GM12878 (cell line): ENCODE data around the gene PAX5. TPM values are rescaled to one million over a fixed set of nuclear protein-coding genes. Genes with fewer than 3 reads are reported as not detected.

ENCODE experiments used
- ATF7 ChIP-seq: fragments of 450-650 bp; IDR thresholded peaks from 2 replicates; pipeline ENCODE4 v1.6.1; 2016; ENCODE audit warnings: low read depth, mild to moderate bottlenecking
- BHLHE40 ChIP-seq, 2 experiments: fragments of 450-650 bp in 1 of 2; IDR thresholded peaks; 2 replicates each; pipeline ENCODE4 v1.6.1; 2011 to 2017; ENCODE audit warnings: low read depth in 2 of 2, borderline replicate concordance in 1 of 2, improper control_type of control experiment in 1 of 2, low read length in 1 of 2, mild to moderate bottlenecking in 1 of 2
- BMI1 ChIP-seq: fragments of 450-650 bp; IDR thresholded peaks from 2 replicates; pipeline ENCODE4 v1.6.1; 2016; ENCODE audit warnings: mild to moderate bottlenecking, moderate library complexity, borderline replicate concordance
- EED ChIP-seq: sonication (generic); IDR thresholded peaks from 2 replicates; pipeline ENCODE4 v1.6.1; 2016; ENCODE audit warnings: antibody characterized with exemption, low read depth
- HCFC1 ChIP-seq: fragments of 150-350 bp; IDR thresholded peaks from 2 replicates; pipeline ENCODE4 v1.6.1; 2014; ENCODE audit warnings: low read length
- HDGF ChIP-seq: fragments of 450-650 bp; IDR thresholded peaks from 2 replicates; pipeline ENCODE4 v1.6.1; 2016; ENCODE audit warnings: antibody characterized with exemption
- IRF3 ChIP-seq: fragments of 450-650 bp; IDR thresholded peaks from 2 replicates; pipeline ENCODE4 v1.6.1; 2014; ENCODE audit warnings: mild to moderate bottlenecking
- IRF4 ChIP-seq: IDR thresholded peaks from 2 replicates; pipeline ENCODE4 v1.6.1; 2011; ENCODE audit warnings: low read depth, low read length
- NFIC ChIP-seq: IDR thresholded peaks from 2 replicates; pipeline ENCODE4 v1.6.1; 2012; ENCODE audit warnings: low read depth, mild to moderate bottlenecking, inconsistent platforms, low read length, moderate library complexity
- NR2F1 ChIP-seq: fragments of 450-650 bp; conservative IDR thresholded peaks from 2 replicates; pipeline ENCODE4 v1.6.1; 2017; ENCODE audit warnings: mild to moderate bottlenecking
- PAX5 ChIP-seq: IDR thresholded peaks from 2 replicates; pipeline ENCODE4 v1.6.1; 2011; ENCODE audit warnings: low read depth, low read length, borderline replicate concordance
- PAX8 ChIP-seq: fragments of 450-650 bp; IDR thresholded peaks from 2 replicates; pipeline ENCODE4 v1.6.1; 2017; ENCODE audit warnings: mild to moderate bottlenecking, moderate library complexity
- PML ChIP-seq: IDR thresholded peaks from 2 replicates; pipeline ENCODE4 v1.6.1; 2012; ENCODE audit warnings: low read length, inconsistent platforms
- POLR2A ChIP-seq: IDR thresholded peaks from 2 replicates; pipeline ENCODE4 v1.6.1; 2011; ENCODE audit warnings: low read depth, mild to moderate bottlenecking, low read length
- RAD51 ChIP-seq: fragments of 450-650 bp; IDR thresholded peaks from 2 replicates; pipeline ENCODE4 v1.6.1; 2016; ENCODE audit warnings: moderate library complexity, mild to moderate bottlenecking, inconsistent platforms
- RB1 ChIP-seq: fragments of 450-650 bp; formaldehyde crosslinking; IDR thresholded peaks from 2 replicates; pipeline ENCODE4 v1.6.1; 2017; ENCODE audit warnings: mild to moderate bottlenecking, borderline replicate concordance
- SMARCA5 ChIP-seq: fragments of 450-650 bp; IDR thresholded peaks from 2 replicates; pipeline ENCODE4 v1.6.1; 2017; ENCODE audit warnings: mild to moderate bottlenecking
- SMC3 ChIP-seq: IDR thresholded peaks from 2 replicates; pipeline ENCODE4 v1.6.1; 2011; ENCODE audit warnings: low read length, improper control_type of control experiment, borderline replicate concordance
- ZNF24 ChIP-seq: fragments of 450-650 bp; IDR thresholded peaks from 2 replicates; pipeline ENCODE4 v1.6.1; 2017; ENCODE audit warnings: antibody characterized with exemption, mild to moderate bottlenecking
- ZZZ3 ChIP-seq: IDR thresholded peaks from 2 replicates; pipeline ENCODE4 v1.6.1; 2011; ENCODE audit warnings: low read depth; ENCODE audit not compliant: control insufficient read depth, insufficient read length
- polyA plus RNA-seq, 11 experiments: library from polyadenylated mRNA; depleted of rRNA in 4 of 11; unstranded in 6 of 11; stranded (reverse) in 5 of 11; fragments of >200 nt; fragmentation: Nextera tagmentation in 4 of 11; fragmentation: Illumina TruSeq in 1 of 11; extraction: Ambion mirVana in 4 of 11; extraction: Trizol in 1 of 11; gene quantifications; 1 replicate in 1 of 11; 2 replicates in 10 of 11; pipeline versions ENCODE4 v1.2.1 to v1.2.3, GENCODE V29; 2011 to 2016; ENCODE audit warnings: inconsistent platforms in 2 of 11, missing spikeins in 2 of 11, low read depth in 1 of 11
- total RNA-seq, 4 experiments: library from RNA; depleted of rRNA in 3 of 4; stranded (reverse); fragments of >200 nt in 3 of 4; fragmentation: Illumina TruSeq in 1 of 4; extraction: Trizol in 1 of 4; gene quantifications; 2 replicates each; pipeline versions ENCODE4 v1.2.1 to v1.2.3, GENCODE V29; 2013 to 2021
- TF ChIP-seq, protein P1 (sequence below): fragments of 450-650 bp; IDR thresholded peaks from 2 replicates; pipeline ENCODE4 v1.6.1; 2017; ENCODE audit warnings: antibody characterized with exemption, mild to moderate bottlenecking, moderate library complexity
- TF ChIP-seq, protein P2 (sequence below): fragments of 450-650 bp; IDR thresholded peaks from 2 replicates; pipeline ENCODE4 v1.6.1; 2017; ENCODE audit warnings: low read depth, mild to moderate bottlenecking, moderate library complexity
- TF ChIP-seq, protein P3 (sequence below): fragments of 450-650 bp; IDR thresholded peaks from 2 replicates; pipeline ENCODE4 v1.6.1; 2017; ENCODE audit warnings: mild to moderate bottlenecking, moderate library complexity

PAX5 gene
- total and polyA plus RNA-seq, 10 of the 15 experiments (the other 5 are each of a cell fraction or from before 2014, with no cell fraction given): 2.2 to 123 (median 31.9) TPM

DNA sequence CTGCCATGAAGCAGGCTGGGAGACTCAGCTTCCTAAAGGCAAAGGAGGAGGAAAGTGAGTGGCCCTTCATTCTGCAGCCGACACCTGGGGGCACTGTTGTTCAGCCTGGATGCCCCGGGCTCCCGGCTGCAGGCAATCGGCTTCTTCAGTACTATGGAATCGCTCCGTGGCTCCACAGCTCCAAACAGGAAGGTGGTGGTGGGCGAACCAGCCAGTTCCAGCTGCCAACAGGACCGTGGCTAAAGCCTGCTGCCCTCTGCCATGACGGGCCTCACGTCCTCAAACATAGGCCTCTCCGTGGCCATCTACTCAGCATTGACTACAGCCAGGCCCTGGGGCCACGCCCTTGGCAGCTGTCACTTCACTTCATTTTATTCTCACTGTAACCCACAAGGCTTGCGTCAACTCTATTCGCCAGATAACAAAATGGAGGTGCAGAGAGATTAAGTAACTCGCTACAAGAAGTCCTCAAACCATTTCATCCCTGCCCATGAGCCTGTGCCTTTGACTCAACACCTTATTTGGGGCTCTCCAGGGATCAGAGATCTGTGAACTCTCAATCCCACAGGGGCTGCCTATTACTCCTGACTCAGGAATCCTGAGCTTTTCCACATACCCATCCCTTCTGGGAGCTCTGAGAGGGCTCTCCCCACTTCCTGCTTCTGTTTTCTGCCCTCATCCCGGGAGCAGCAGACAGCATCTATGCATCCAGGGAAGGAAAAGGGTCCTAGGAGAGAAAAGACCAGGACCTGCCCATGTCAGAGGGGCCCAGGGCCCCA, 38.0 kb downstream of the PAX5 start (continued):
- TF ChIP-seq, protein P1, sequence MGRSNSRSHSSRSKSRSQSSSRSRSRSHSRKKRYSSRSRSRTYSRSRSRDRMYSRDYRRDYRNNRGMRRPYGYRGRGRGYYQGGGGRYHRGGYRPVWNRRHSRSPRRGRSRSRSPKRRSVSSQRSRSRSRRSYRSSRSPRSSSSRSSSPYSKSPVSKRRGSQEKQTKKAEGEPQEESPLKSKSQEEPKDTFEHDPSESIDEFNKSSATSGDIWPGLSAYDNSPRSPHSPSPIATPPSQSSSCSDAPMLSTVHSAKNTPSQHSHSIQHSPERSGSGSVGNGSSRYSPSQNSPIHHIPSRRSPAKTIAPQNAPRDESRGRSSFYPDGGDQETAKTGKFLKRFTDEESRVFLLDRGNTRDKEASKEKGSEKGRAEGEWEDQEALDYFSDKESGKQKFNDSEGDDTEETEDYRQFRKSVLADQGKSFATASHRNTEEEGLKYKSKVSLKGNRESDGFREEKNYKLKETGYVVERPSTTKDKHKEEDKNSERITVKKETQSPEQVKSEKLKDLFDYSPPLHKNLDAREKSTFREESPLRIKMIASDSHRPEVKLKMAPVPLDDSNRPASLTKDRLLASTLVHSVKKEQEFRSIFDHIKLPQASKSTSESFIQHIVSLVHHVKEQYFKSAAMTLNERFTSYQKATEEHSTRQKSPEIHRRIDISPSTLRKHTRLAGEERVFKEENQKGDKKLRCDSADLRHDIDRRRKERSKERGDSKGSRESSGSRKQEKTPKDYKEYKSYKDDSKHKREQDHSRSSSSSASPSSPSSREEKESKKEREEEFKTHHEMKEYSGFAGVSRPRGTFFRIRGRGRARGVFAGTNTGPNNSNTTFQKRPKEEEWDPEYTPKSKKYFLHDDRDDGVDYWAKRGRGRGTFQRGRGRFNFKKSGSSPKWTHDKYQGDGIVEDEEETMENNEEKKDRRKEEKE: no peak
- TF ChIP-seq PAX8: no peak
- no peak for TF ChIP-seq NFIC
- TF ChIP-seq POLR2A: peak; percentile 29; the same call in 1 of the 2 replicates
- TF ChIP-seq BMI1: no peak
- TF ChIP-seq ATF7: peak; percentile 72
- no peak for TF ChIP-seq HCFC1
- TF ChIP-seq ZNF24: no peak
- no peak for TF ChIP-seq RAD51
- TF ChIP-seq ZZZ3: no peak
- 0 out of 2 replicates have a peak, but pooled peaks have one; percentile 17 for TF ChIP-seq NR2F1
- 0 out of 2 replicates have a peak, but pooled peaks have one; percentile 7 for TF ChIP-seq IRF4
- TF ChIP-seq IRF3: no peak
- TF ChIP-seq HDGF: 0 out of 2 replicates have a peak, but pooled peaks have one; percentile 79
- TF ChIP-seq, protein P2, sequence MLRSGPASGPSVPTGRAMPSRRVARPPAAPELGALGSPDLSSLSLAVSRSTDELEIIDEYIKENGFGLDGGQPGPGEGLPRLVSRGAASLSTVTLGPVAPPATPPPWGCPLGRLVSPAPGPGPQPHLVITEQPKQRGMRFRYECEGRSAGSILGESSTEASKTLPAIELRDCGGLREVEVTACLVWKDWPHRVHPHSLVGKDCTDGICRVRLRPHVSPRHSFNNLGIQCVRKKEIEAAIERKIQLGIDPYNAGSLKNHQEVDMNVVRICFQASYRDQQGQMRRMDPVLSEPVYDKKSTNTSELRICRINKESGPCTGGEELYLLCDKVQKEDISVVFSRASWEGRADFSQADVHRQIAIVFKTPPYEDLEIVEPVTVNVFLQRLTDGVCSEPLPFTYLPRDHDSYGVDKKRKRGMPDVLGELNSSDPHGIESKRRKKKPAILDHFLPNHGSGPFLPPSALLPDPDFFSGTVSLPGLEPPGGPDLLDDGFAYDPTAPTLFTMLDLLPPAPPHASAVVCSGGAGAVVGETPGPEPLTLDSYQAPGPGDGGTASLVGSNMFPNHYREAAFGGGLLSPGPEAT: peak; percentile 68; the same call in 1 of the 2 replicates
- no peak for TF ChIP-seq PML
- peak; percentile 80 for TF ChIP-seq SMC3
- no peak for TF ChIP-seq SMARCA5
- peak; percentile 50; the same call in 1 of the 2 replicates for TF ChIP-seq PAX5
- TF ChIP-seq BHLHE40 (IDR thresholded peaks at IDR 0.05; ENCODE audit: borderline replicate concordance in 1 of 2, low read depth in 2 of 2, low read length in 1 of 2): peak; percentile 10 to 12; a peak in 2 of 4 replicates
- no peak for TF ChIP-seq RB1
- TF ChIP-seq, protein P3, sequence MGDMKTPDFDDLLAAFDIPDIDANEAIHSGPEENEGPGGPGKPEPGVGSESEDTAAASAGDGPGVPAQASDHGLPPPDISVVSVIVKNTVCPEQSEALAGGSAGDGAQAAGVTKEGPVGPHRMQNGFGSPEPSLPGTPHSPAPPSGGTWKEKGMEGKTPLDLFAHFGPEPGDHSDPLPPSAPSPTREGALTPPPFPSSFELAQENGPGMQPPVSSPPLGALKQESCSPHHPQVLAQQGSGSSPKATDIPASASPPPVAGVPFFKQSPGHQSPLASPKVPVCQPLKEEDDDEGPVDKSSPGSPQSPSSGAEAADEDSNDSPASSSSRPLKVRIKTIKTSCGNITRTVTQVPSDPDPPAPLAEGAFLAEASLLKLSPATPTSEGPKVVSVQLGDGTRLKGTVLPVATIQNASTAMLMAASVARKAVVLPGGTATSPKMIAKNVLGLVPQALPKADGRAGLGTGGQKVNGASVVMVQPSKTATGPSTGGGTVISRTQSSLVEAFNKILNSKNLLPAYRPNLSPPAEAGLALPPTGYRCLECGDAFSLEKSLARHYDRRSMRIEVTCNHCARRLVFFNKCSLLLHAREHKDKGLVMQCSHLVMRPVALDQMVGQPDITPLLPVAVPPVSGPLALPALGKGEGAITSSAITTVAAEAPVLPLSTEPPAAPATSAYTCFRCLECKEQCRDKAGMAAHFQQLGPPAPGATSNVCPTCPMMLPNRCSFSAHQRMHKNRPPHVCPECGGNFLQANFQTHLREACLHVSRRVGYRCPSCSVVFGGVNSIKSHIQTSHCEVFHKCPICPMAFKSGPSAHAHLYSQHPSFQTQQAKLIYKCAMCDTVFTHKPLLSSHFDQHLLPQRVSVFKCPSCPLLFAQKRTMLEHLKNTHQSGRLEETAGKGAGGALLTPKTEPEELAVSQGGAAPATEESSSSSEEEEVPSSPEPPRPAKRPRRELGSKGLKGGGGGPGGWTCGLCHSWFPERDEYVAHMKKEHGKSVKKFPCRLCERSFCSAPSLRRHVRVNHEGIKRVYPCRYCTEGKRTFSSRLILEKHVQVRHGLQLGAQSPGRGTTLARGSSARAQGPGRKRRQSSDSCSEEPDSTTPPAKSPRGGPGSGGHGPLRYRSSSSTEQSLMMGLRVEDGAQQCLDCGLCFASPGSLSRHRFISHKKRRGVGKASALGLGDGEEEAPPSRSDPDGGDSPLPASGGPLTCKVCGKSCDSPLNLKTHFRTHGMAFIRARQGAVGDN: peak; percentile 94
- peak; percentile 84 for TF ChIP-seq EED
